ENCODE results near the gene SCD5. TPM values are rescaled to one million over a fixed set of nuclear protein-coding genes. Genes with fewer than 3 reads are reported as not detected.

SCD5 gene
- total RNA-seq, 2 donors from 2014 or later = 7.3 to 18.5 TPM

- H3K27me3 ChIP-seq (replicated peaks; ENCODE audit: insufficient read depth) = no peaks in the 10 kb centered on the region
- TF ChIP-seq, protein P1, sequence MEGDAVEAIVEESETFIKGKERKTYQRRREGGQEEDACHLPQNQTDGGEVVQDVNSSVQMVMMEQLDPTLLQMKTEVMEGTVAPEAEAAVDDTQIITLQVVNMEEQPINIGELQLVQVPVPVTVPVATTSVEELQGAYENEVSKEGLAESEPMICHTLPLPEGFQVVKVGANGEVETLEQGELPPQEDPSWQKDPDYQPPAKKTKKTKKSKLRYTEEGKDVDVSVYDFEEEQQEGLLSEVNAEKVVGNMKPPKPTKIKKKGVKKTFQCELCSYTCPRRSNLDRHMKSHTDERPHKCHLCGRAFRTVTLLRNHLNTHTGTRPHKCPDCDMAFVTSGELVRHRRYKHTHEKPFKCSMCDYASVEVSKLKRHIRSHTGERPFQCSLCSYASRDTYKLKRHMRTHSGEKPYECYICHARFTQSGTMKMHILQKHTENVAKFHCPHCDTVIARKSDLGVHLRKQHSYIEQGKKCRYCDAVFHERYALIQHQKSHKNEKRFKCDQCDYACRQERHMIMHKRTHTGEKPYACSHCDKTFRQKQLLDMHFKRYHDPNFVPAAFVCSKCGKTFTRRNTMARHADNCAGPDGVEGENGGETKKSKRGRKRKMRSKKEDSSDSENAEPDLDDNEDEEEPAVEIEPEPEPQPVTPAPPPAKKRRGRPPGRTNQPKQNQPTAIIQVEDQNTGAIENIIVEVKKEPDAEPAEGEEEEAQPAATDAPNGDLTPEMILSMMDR (IDR thresholded peaks at IDR 0.05) = no peak
- no peaks in the 10 kb centered on the region for H3K36me3 ChIP-seq
- H3K4me1 ChIP-seq (ENCODE audit: control insufficient read depth in 1 of 2, low read depth in 2 of 2) = peaks cover 0 to 4% of the 10 kb centered on the region in 2 donors
- H3K4me3 ChIP-seq = no peak overlapping the region
- H3K27ac ChIP-seq = no peak overlapping the region
- H3K9me3 ChIP-seq = no peaks in the 10 kb centered on the region
- no peak for DNase-seq (ENCODE audit: low spot score)
- ATAC-seq (ENCODE audit: insufficient number of reproducible peaks, low FRiP score, low read depth) = no peak
Observed at GRCh38 chr4:82776925-82777542, 21.6 kb downstream of the SCD5 start.

DNA sequence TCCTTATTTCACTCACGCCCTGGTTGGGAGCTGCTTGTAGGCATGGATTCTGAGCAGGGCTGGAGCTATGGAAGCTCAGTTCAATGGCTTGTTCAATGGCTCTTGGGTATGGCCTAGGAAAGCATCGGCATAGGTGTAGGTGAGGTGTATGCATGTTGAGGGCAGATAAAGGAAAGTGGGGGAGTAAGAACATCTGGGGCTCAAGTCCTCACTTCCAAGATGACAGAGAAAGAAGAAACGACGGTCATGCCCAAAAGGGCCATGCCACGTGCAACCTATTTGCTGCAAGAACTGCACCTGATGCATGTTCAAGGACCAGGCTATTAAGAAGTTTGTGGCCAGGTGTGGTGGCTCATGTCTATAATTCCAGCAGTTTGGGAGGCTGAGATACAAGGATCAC is 23.4 kb downstream of the SCD5 start:
- TF ChIP-seq, protein P1 (IDR thresholded peaks at IDR 0.05) = no peak
- Histone ChIP-seq H3K27ac (no peak overlapping the region), H3K9me3 (no peaks in the 10 kb centered on the region), H3K4me1 (ENCODE audit: control insufficient read depth in 1 of 2, low read depth in 2 of 2) (no peaks in the 10 kb centered on the region), H3K4me3 (no peak overlapping the region), H3K36me3 (no peaks in the 10 kb centered on the region), H3K27me3 (replicated peaks; ENCODE audit: insufficient read depth) (no peaks in the 10 kb centered on the region)
- DNase-seq (ENCODE audit: low spot score) (no peak), ATAC-seq (ENCODE audit: insufficient number of reproducible peaks, low FRiP score, low read depth) (no peak)

DNA sequence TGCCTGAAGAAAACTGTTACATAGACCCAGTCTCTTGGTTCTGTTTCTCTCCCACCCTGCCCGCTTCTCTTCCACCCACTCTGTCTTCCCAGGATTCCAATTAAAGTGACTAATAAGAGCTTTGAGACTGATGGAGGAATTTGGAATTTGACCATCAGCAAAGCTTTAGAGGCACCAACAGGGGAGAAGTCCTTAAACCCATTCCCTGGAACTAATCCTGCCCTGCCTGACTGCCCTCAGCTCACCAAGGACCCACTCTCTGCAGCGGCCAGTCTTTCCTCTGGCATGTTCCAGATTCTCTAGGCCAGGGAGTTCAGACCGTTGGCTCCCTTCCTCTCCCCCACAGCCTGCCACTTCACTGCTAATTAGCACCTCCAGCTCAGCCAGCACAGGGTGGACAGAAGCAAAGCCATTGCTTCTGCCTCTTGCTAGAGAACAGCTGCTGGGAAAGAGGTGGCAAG is 23.9 kb downstream of the SCD5 start:
- TF ChIP-seq, protein P1 (IDR thresholded peaks at IDR 0.05) = no peak

DNA sequence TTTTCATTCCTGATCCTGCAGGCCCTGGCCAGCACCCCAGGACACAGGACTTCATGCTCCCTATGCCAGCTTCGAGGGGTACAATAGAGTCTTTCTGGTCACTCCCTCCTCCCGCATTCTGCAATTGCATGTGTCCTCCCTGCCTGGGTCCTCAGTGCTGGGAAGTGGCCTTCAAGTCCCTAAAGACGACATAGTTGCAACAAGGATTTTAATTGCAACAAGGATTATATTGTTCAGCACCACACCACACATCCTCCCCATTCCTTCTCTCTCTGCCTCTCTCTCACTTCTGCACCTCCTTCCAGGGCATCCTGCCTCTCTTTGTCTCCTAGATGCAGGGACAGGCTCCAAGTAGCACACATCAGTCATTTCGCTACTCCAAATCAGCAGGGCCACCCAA is 25.5 kb downstream of the SCD5 start:
- TF ChIP-seq, protein P1 (IDR thresholded peaks at IDR 0.05) = no peak
- ATAC-seq (ENCODE audit: insufficient number of reproducible peaks, low FRiP score, low read depth) = no peak
- no peaks in the 10 kb centered on the region for H3K9me3 ChIP-seq
- H3K4me1 ChIP-seq (ENCODE audit: control insufficient read depth in 1 of 2, low read depth in 2 of 2) = no peaks in the 10 kb centered on the region
- no peaks in the 10 kb centered on the region for H3K27me3 ChIP-seq (replicated peaks; ENCODE audit: insufficient read depth)
- H3K27ac ChIP-seq = no peak overlapping the region
- no peak for DNase-seq (ENCODE audit: low spot score)
- no peak overlapping the region for H3K4me3 ChIP-seq
- no peaks in the 10 kb centered on the region for H3K36me3 ChIP-seq

More for the DNA sequence above, 23.9 kb downstream of the SCD5 start:
- Histone ChIP-seq H3K4me3 (no peak overlapping the region), H3K9me3 (no peaks in the 10 kb centered on the region), H3K27ac (no peak overlapping the region), H3K36me3 (no peaks in the 10 kb centered on the region), H3K4me1 (ENCODE audit: control insufficient read depth in 1 of 2, low read depth in 2 of 2) (no peaks in the 10 kb centered on the region), H3K27me3 (replicated peaks; ENCODE audit: insufficient read depth) (no peaks in the 10 kb centered on the region)
- DNase-seq (ENCODE audit: low spot score) = no peak
- no peak for ATAC-seq (ENCODE audit: insufficient number of reproducible peaks, low FRiP score, low read depth)

GRCh38 chr4:82770607-82771006 is 28.0 kb downstream of the SCD5 start:
- ATAC-seq (ENCODE audit: insufficient number of reproducible peaks, low FRiP score, low read depth) = no peak

More at GRCh38 chr4:82770607-82771006, 28.0 kb downstream of the SCD5 start:
- H3K27ac ChIP-seq = no peak overlapping the region
- H3K27me3 ChIP-seq (replicated peaks; ENCODE audit: insufficient read depth) = no peaks in the 10 kb centered on the region
- H3K36me3 ChIP-seq = no peaks in the 10 kb centered on the region
- DNase-seq (ENCODE audit: low spot score) = no peak
- TF ChIP-seq, protein P1 (IDR thresholded peaks at IDR 0.05) = no peak
- H3K4me1 ChIP-seq (ENCODE audit: control insufficient read depth in 1 of 2, low read depth in 2 of 2) = no peaks in the 10 kb centered on the region
- H3K4me3 ChIP-seq = no peak overlapping the region
- H3K9me3 ChIP-seq = peaks cover 5% of the 10 kb centered on the region

Measured in thoracic aorta (tissue), 2 donors.